MM.1S (cell line): ENCODE measurements around the gene USP33.
"Not testable (repeated sequence)": the region's sequence is repeated elsewhere in the genome, so short reads cannot be mapped to it uniquely, and the experiment has no call there.

Experiments
- DNase-seq: peaks from one replicate; pipeline ENCODE4 v3.0.0-alpha.2; 2015
- H2AFZ ChIP-seq: fragments of 300-600 bp; sonication (generic); 2 replicates; pipeline ENCODE4 v1.6.0; 2016; ENCODE audit warnings: antibody characterized with exemption, low read length
- H3F3A ChIP-seq: fragments of 300-600 bp; sonication (generic); 2 replicates; pipeline ENCODE4 v1.6.1; 2016; ENCODE audit warnings: mild to moderate bottlenecking, antibody characterized with exemption, low read length, moderate library complexity, mixed read lengths; ENCODE audit not compliant: insufficient read depth
- H3K27ac ChIP-seq: fragments of 300-600 bp; sonication (generic); 2 replicates; pipeline ENCODE4 v1.5.1; 2016; ENCODE audit warnings: mild to moderate bottlenecking, low read length
- H3K27me3 ChIP-seq: fragments of 300-600 bp; sonication (generic); replicated peaks from 2 replicates; pipeline ENCODE4 v1.6.0; 2016; ENCODE audit warnings: low read length; ENCODE audit not compliant: insufficient read depth
- H3K36me3 ChIP-seq: fragments of 300-600 bp; sonication (generic); replicated peaks from 2 replicates; pipeline ENCODE4 v1.6.1; 2016; ENCODE audit warnings: mild to moderate bottlenecking, low read length, mixed read lengths; ENCODE audit not compliant: insufficient read depth
- H3K4me1 ChIP-seq: fragments of 300-600 bp; sonication (generic); 2 replicates; pipeline ENCODE4 v1.6.1; 2016; ENCODE audit warnings: low read length, mixed read lengths
- H3K4me2 ChIP-seq: fragments of 300-600 bp; sonication (generic); 2 replicates; pipeline ENCODE4 v1.6.0; 2016; ENCODE audit warnings: low read depth, low read length
- H3K4me3 ChIP-seq: fragments of 300-600 bp; sonication (generic); 2 replicates; pipeline ENCODE4 v1.5.1; 2016; ENCODE audit warnings: low read length, mixed read lengths
- H3K79me2 ChIP-seq: fragments of 300-600 bp; sonication (generic); 2 replicates; pipeline ENCODE4 v1.6.1; 2016; ENCODE audit warnings: mixed run types, low read length, mixed read lengths
- H3K9ac ChIP-seq: fragments of 300-600 bp; sonication (generic); 2 replicates; pipeline ENCODE4 v1.6.1; 2016; ENCODE audit warnings: low read length, mixed read lengths
- H3K9me2 ChIP-seq: fragments of 300-600 bp; sonication (generic); replicated peaks from 2 replicates; pipeline ENCODE4 v1.6.1; 2016; ENCODE audit warnings: mild to moderate bottlenecking, low read length, mixed read lengths; ENCODE audit not compliant: insufficient read depth
- H3K9me3 ChIP-seq: fragments of 300-600 bp; sonication (generic); replicated peaks from 2 replicates; pipeline ENCODE4 v1.6.1; 2016; ENCODE audit warnings: mild to moderate bottlenecking, low read length, mixed read lengths; ENCODE audit not compliant: insufficient read depth
- H4K20me1 ChIP-seq: fragments of 300-600 bp; sonication (generic); 2 replicates; pipeline ENCODE4 v1.6.1; 2016; ENCODE audit warnings: mild to moderate bottlenecking, low read length, moderate library complexity, mixed read lengths; ENCODE audit not compliant: insufficient read depth
- EZH2 ChIP-seq: fragments of 300-600 bp; sonication (generic); optimal IDR thresholded peaks from 2 replicates; pipeline ENCODE3; 2017; ENCODE audit warnings: low read depth, mild to moderate bottlenecking, antibody characterized with exemption, low read length, mixed read lengths
- EZH2phosphoT487 ChIP-seq: fragments of 300-600 bp; sonication (generic); IDR thresholded peaks from 2 replicates; pipeline ENCODE4 v1.6.1; 2018; ENCODE audit warnings: antibody characterized with exemption, low read length
- TF ChIP-seq, protein P1 (sequence below): fragments of 300-600 bp; sonication (generic); IDR thresholded peaks from 2 replicates; pipeline ENCODE4 v1.5.1; 2016; ENCODE audit warnings: antibody characterized with exemption, low read length, mixed read lengths

The USP33 gene

GRCh38 chr1:77704736-77705135 is 54.9 kb downstream of the USP33 start:
- H3K9me3 ChIP-seq: no peaks in the 10 kb centered on the region
- no peak overlapping the region for H3K4me3 ChIP-seq
- H3K9me2 ChIP-seq: no peaks in the 10 kb centered on the region
- H3F3A ChIP-seq: no peaks in the 10 kb centered on the region
- no peak overlapping the region for H2AFZ ChIP-seq
- H3K79me2 ChIP-seq: no peaks in the 10 kb centered on the region
- H3K36me3 ChIP-seq: no peaks in the 10 kb centered on the region
- no peak overlapping the region for H3K9ac ChIP-seq
- TF ChIP-seq EZH2: no peak
- TF ChIP-seq, protein P1, sequence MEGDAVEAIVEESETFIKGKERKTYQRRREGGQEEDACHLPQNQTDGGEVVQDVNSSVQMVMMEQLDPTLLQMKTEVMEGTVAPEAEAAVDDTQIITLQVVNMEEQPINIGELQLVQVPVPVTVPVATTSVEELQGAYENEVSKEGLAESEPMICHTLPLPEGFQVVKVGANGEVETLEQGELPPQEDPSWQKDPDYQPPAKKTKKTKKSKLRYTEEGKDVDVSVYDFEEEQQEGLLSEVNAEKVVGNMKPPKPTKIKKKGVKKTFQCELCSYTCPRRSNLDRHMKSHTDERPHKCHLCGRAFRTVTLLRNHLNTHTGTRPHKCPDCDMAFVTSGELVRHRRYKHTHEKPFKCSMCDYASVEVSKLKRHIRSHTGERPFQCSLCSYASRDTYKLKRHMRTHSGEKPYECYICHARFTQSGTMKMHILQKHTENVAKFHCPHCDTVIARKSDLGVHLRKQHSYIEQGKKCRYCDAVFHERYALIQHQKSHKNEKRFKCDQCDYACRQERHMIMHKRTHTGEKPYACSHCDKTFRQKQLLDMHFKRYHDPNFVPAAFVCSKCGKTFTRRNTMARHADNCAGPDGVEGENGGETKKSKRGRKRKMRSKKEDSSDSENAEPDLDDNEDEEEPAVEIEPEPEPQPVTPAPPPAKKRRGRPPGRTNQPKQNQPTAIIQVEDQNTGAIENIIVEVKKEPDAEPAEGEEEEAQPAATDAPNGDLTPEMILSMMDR: no peak
- no peak for TF ChIP-seq EZH2phosphoT487
- no peak overlapping the region for H3K27ac ChIP-seq
- DNase-seq: peak; percentile 39
- no peaks in the 10 kb centered on the region for H3K27me3 ChIP-seq
- H3K4me2 ChIP-seq: no peak overlapping the region
- no peaks in the 10 kb centered on the region for H3K4me1 ChIP-seq
- no peaks in the 10 kb centered on the region for H4K20me1 ChIP-seq

- H3K27me3 ChIP-seq, H3K4me3 ChIP-seq, H3K9ac ChIP-seq, H3K79me2 ChIP-seq, DNase-seq, H3K27ac ChIP-seq, H4K20me1 ChIP-seq, H2AFZ ChIP-seq, H3K9me3 ChIP-seq, H3K4me2 ChIP-seq, H3K4me1 ChIP-seq, H3K36me3 ChIP-seq, H3K9me2 ChIP-seq, H3F3A ChIP-seq: not testable (repeated sequence)
These were observed 60.0 kb downstream of the USP33 start for GRCh38 chr1:77699673-77700072.

- no peak for TF ChIP-seq EZH2
- TF ChIP-seq EZH2phosphoT487: no peak
- TF ChIP-seq, protein P1: no peak
- H3K9ac ChIP-seq: no peak overlapping the region
- no peak overlapping the region for H3K4me3 ChIP-seq
- H2AFZ ChIP-seq: no peak overlapping the region
- no peak overlapping the region for H3K27ac ChIP-seq
- H3K4me2 ChIP-seq: no peak overlapping the region
- no peaks in the 10 kb centered on the region for H4K20me1 ChIP-seq
- no peak for DNase-seq
- no peaks in the 10 kb centered on the region for H3K79me2 ChIP-seq
- no peaks in the 10 kb centered on the region for H3K27me3 ChIP-seq
- no peaks in the 10 kb centered on the region for H3K9me2 ChIP-seq
- H3K4me1 ChIP-seq: no peaks in the 10 kb centered on the region
- no peaks in the 10 kb centered on the region for H3K9me3 ChIP-seq
- no peaks in the 10 kb centered on the region for H3K36me3 ChIP-seq
- H3F3A ChIP-seq: no peaks in the 10 kb centered on the region
These were observed 62.2 kb downstream of the USP33 start for GRCh38 chr1:77697441-77697840.

DNA sequence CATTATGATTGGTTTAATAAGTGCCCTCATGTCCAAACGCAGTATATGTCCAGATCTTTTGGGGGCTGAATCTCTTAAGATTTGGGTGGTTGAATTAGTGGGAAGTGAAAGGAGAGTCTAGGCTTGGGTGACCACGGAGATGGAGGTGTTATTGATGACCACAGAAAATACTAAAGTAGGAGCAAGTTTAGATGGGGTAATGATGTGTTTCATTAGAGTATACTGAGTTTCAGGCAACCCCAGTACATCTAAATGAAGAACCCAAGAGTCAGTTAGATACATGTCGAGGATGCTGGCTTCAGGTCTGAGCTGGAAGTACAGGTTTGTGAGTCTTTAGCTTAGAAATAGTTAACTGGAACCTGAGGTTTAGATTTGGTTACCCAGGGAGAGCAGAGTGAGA is 70.7 kb downstream of the USP33 start:
- Histone ChIP-seq H3K9ac (no peak overlapping the region), H3K4me2 (no peak overlapping the region), H3K27ac (no peak overlapping the region), H3K36me3 (no peaks in the 10 kb centered on the region), H3K4me1 (0 out of 2 replicates have a peak, but pooled peaks cover 7% of the 10 kb centered on the region), H3K9me2 (no peaks in the 10 kb centered on the region), H2AFZ (no peak overlapping the region), H3K4me3 (no peak overlapping the region), H3K9me3 (no peaks in the 10 kb centered on the region), H3F3A (peaks cover 10% of the 10 kb centered on the region), H3K27me3 (no peaks in the 10 kb centered on the region), H3K79me2 (no peaks in the 10 kb centered on the region), H4K20me1 (no peaks in the 10 kb centered on the region)
- TF ChIP-seq EZH2phosphoT487 (no peak), EZH2 (no peak)
- TF ChIP-seq, protein P1: no peak
- no peak for DNase-seq
